Upper lobe of right lung (tissue), 1 donor: ENCODE measurements around the gene OLFML2A. TPM values are rescaled to one million over a fixed set of nuclear protein-coding genes. Genes with fewer than 3 reads are reported as not detected.

Experiments used
- ATAC-seq: fragments of 200-7000 bp; cut with Tn5 transposase; one replicate; pipeline ENCODE4 v1.9.1; 2020; ENCODE audit warnings: mild to moderate bottlenecking, moderate library complexity
- DNase-seq: peaks from one replicate; pipeline ENCODE4 v3.0.0-alpha.2; 2020
- H3K27ac ChIP-seq: fragments of 200-600 bp; one replicate; pipeline ENCODE4 v1.8.0; 2022
- H3K27me3 ChIP-seq: fragments of 200-600 bp; one replicate; pipeline ENCODE4 v1.8.0; 2022; ENCODE audit warnings: mild to moderate bottlenecking
- H3K36me3 ChIP-seq: fragments of 200-600 bp; one replicate; pipeline ENCODE4 v1.8.0; 2022
- H3K4me1 ChIP-seq: fragments of 200-600 bp; one replicate; pipeline ENCODE4 v1.8.0; 2022
- H3K4me3 ChIP-seq: fragments of 200-600 bp; one replicate; pipeline ENCODE4 v1.8.0; 2022; ENCODE audit warnings: mild to moderate bottlenecking
- H3K9me3 ChIP-seq: fragments of 200-600 bp; one replicate; pipeline ENCODE4 v1.8.0; 2022
- intact Hi-C: fragments of 100-400 bp; cut with DNase I; formaldehyde crosslinking; loops from one replicate; pipeline ENCODE4 v1.11.0; 2022
- total RNA-seq: library from RNA; stranded (reverse); fragmentation: NEBNext Ultra II Directional; extraction: Animal tissue kit (Norgen Biotek cat#: 25700); gene quantifications from one replicate; pipeline ENCODE4 v1.2.1, GENCODE V29; 2021
- TF ChIP-seq, protein P1 (sequence below): fragments of 200-600 bp; IDR thresholded peaks from one replicate; pipeline ENCODE4 v1.8.0; 2022; ENCODE audit warnings: antibody characterized with exemption
- donor health status: DM: no; HTN: yes; CAD: no; lungs with severe emphysema.

The OLFML2A gene
- total RNA-seq, 1 donor from 2014 or later: 39.5 TPM

DNA sequence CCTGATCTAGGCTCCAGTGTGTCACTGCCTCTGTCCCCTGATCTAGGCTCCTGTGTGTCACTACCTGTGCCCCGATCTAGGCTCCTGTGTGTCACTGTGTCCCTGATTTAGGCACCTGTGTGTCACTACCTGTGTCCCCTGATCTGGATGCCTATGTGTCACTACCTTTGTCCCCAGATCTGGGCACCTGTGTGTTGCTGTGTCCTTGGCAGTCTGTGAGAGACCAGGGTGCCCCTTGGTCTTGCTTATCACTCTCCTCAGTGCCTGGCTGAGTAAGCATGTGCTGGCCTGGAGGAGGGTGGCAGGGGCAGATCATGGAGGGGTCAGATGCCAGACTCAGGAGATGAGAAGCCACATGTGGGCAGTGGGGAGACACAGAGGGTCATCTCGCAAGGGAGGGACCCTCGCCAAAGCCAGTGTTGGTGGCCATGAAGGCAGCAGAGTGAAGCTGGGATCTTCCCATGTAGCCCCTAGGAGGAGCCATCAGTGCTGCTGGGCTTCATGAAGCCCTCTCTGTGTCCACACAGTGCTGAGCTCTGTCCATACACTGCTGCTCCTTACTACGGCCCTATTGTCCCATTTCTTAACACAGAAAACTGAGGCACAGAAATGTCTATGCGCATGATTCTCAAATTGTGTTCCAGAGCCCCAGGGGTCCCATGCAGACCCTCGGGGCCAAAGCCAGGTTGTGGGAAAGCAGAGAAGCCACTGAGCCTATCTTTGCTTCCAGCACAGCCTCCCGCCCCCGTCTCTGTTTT lies 15.5 kb downstream of the OLFML2A start:
- Histone ChIP-seq H3K9me3 (no peaks in the 10 kb centered on the region), H3K27me3 (no peaks in the 10 kb centered on the region), H3K4me1 (peaks cover 17% of the 10 kb centered on the region), H3K4me3 (no peak overlapping the region), H3K36me3 (no peaks in the 10 kb centered on the region), H3K27ac (peak overlapping the region; percentile 55)
- TF ChIP-seq, protein P1, sequence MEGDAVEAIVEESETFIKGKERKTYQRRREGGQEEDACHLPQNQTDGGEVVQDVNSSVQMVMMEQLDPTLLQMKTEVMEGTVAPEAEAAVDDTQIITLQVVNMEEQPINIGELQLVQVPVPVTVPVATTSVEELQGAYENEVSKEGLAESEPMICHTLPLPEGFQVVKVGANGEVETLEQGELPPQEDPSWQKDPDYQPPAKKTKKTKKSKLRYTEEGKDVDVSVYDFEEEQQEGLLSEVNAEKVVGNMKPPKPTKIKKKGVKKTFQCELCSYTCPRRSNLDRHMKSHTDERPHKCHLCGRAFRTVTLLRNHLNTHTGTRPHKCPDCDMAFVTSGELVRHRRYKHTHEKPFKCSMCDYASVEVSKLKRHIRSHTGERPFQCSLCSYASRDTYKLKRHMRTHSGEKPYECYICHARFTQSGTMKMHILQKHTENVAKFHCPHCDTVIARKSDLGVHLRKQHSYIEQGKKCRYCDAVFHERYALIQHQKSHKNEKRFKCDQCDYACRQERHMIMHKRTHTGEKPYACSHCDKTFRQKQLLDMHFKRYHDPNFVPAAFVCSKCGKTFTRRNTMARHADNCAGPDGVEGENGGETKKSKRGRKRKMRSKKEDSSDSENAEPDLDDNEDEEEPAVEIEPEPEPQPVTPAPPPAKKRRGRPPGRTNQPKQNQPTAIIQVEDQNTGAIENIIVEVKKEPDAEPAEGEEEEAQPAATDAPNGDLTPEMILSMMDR: no peak
- intact Hi-C loops: no loop called here
- ATAC-seq (no peak), DNase-seq (no peak)

DNA sequence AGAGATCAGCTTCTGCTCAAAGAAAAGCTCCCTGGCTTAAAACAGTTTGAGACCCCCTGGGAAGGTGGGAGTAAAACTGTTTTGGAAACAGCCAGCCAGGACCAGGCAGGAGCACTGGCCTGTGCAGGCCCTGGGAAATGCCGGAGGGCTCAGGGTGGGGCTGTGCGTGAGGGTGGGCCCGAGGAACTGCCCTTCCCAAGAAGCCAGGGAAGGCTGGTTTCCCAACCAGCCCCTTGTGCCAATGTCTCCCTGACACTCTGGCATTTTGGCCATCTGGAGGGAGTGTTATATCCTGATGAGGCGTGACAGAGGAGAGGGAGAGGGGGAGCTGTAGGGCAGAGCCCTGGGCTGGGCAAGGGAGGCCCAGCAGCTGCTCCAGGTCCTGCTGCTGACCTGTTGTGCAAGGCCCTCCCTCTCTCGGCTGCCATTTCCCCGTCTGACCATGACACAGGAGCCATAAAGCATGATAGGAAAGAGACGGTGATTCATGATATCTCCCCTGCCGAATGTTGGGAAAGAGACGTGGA lies 16.1 kb downstream of the OLFML2A start:
- no peak for DNase-seq
- H3K36me3 ChIP-seq: no peaks in the 10 kb centered on the region
- peaks cover 21% of the 10 kb centered on the region for H3K4me1 ChIP-seq
- TF ChIP-seq, protein P1: no peak
- H3K4me3 ChIP-seq: no peak overlapping the region
- H3K27me3 ChIP-seq: no peaks in the 10 kb centered on the region
- intact Hi-C loops: no loop called here
- peak overlapping the region; percentile 55 for H3K27ac ChIP-seq
- ATAC-seq: peak; percentile 68
- H3K9me3 ChIP-seq: no peaks in the 10 kb centered on the region

DNA sequence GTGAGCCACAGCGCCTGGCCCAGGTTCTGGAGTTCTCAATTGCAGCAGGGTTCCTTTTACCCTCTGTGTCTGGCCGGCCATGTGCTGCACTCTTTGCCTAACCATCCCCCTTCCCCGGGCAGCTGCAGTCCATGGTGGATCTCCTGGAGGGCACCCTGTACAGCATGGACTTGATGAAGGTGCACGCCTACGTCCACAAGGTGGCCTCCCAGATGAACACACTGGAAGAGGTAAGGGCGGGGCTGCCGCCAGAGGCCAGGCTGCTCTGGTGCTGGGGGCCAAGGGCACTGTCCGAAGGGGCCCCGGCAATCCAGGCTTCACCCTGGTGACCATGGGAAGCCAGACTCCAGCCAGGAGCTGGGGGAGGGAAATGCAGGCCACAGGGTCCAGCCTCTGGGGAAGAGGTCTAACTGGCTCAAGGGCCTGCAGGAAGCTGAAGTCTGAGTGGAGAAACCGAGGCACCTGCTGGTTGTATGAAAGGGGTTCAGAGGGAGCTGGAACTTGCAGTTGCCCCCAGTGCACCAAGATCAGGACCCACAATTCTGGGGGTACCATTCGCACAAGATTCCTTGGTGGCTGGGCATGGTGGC lies 18.1 kb downstream of the OLFML2A start:
- peak overlapping the region; percentile 11 for H3K27ac ChIP-seq
- H3K36me3 ChIP-seq: no peaks in the 10 kb centered on the region
- TF ChIP-seq, protein P1: no peak

DNA sequence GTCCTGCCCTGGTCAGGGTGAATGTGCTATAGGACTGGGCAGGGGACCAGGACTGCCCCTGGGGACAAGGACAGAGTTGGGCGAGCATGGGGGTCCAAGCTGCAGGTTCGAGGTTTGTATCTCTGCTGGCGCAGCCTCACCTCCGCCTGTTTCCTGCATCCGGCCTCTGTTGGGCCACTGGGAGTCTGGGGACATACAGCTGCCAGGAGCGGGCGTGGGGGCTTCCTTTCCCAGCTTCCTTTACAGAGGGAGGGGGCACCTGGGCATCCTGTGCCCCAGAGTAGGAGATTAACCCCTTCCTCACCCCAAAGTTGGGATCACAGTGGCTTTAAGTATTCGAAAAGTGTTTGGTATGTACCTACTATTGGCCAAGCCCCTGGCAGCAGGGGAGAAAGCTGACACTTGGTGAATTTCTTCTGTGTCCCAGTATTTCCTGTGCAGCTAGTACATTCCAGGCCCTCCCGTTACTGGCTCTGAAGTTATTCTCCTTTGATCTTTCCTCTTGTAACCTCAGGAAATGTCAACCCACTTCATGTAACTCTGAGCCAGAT lies 19.0 kb downstream of the OLFML2A start:
- intact Hi-C loops: no loop called here
- Histone ChIP-seq H3K27me3 (no peaks in the 10 kb centered on the region), H3K9me3 (no peaks in the 10 kb centered on the region), H3K4me3 (no peak overlapping the region), H3K4me1 (peaks cover 34% of the 10 kb centered on the region), H3K27ac (peak overlapping the region; percentile 11), H3K36me3 (no peaks in the 10 kb centered on the region)
- TF ChIP-seq, protein P1: no peak
- peak; percentile 29 for ATAC-seq
- DNase-seq: no peak

More for the DNA sequence above, 18.1 kb downstream of the OLFML2A start:
- no peak for DNase-seq
- H3K4me3 ChIP-seq: no peak overlapping the region
- H3K27me3 ChIP-seq: no peaks in the 10 kb centered on the region
- H3K9me3 ChIP-seq: no peaks in the 10 kb centered on the region
- intact Hi-C loops: no loop called here
- peak; percentile 39 for ATAC-seq
- peaks cover 24% of the 10 kb centered on the region for H3K4me1 ChIP-seq

DNA sequence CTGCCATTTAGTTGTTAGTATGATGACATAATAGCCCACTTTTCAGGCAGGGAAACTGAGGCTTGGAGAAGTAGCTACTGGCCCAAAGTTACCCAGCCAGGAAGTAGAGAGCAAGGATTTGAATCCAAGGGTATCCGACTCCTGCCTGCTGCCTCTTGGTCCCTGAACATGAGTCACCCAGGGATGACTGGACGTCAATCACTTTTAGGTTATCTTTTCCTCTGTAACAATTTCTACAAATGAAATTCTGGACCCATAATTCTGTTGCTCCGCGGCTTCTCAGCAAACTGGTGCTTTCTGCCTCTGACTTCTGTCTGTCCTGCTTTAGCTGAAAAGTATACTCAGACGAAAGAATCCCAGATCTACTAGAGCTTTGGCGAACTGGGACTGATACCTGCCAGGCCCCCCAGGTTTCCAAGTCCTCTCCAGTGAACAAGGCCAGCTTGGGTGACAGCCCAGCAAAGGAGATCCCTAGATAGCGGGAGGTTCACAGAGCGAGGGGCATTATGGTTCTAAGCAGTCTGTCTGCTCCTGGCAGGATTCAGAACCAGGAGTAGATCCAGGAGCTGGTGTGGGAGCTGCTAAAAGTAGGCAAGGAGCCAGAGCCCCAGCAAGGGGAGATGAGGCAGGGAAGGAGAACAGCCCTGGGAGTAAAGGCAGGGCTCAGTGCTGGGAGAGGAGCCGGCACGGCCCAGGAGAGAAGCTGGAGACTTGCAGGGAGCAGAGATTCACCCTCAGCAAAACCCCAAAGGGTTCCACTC lies 20.6 kb downstream of the OLFML2A start:
- Histone ChIP-seq H3K36me3 (no peaks in the 10 kb centered on the region), H3K27me3 (no peaks in the 10 kb centered on the region), H3K27ac (no peak overlapping the region), H3K4me3 (no peak overlapping the region), H3K4me1 (peaks cover 34% of the 10 kb centered on the region), H3K9me3 (no peaks in the 10 kb centered on the region)
- DNase-seq (no peak), ATAC-seq (no peak)
- TF ChIP-seq, protein P1: no peak
- intact Hi-C loops: no loop called here
